Adrenal gland (tissue), 5 donors: ENCODE results near the gene MVB12B.

ENCODE experiments used
- POLR2A ChIP-seq, 2 donors: fragments of 450-650 bp; IDR thresholded peaks; one replicate each; pipeline ENCODE4 v1.6.1; 2017; ENCODE audit warnings: antibody characterized with exemption in 2 of 2, mild to moderate bottlenecking in 2 of 2, moderate library complexity in 1 of 2
- TF ChIP-seq, protein P1 (sequence below), 6 experiments: fragments of 450-650 bp in 4 of 6; fragments of 200-600 bp in 2 of 6; sonication (generic) in 1 of 6; IDR thresholded peaks; 1 replicate in 5 of 6; 2 replicates in 1 of 6; pipeline versions ENCODE4 v1.5.1 to v1.8.0; 2016 to 2021; ENCODE audit warnings: antibody characterized with exemption in 6 of 6, mild to moderate bottlenecking in 2 of 6, moderate library complexity in 1 of 6
- donor health status: DM: no; HTN: no; CAD: no.

DNA sequence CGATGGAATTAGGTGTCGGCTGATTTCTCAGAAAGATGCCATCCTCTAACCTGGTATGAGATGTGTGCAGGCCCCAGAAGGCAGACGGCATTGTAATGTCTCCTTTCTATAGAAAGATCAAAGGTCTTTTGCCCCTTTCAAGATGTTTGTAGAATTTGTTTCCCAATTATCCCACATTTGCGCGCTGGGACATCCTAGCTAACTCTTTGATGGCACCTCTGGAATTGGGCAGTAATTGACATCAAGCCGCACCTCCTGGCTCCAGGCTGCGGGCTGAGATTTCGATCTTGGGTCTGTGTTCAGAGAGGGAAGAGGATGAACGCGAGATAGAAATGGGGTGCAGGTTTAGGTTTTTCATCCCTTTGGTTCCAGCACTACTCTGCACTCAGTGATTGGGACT is 202.3 kb downstream of the MVB12B start:
- TF ChIP-seq, protein P1, sequence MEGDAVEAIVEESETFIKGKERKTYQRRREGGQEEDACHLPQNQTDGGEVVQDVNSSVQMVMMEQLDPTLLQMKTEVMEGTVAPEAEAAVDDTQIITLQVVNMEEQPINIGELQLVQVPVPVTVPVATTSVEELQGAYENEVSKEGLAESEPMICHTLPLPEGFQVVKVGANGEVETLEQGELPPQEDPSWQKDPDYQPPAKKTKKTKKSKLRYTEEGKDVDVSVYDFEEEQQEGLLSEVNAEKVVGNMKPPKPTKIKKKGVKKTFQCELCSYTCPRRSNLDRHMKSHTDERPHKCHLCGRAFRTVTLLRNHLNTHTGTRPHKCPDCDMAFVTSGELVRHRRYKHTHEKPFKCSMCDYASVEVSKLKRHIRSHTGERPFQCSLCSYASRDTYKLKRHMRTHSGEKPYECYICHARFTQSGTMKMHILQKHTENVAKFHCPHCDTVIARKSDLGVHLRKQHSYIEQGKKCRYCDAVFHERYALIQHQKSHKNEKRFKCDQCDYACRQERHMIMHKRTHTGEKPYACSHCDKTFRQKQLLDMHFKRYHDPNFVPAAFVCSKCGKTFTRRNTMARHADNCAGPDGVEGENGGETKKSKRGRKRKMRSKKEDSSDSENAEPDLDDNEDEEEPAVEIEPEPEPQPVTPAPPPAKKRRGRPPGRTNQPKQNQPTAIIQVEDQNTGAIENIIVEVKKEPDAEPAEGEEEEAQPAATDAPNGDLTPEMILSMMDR (IDR thresholded peaks at IDR 0.05), result no peak
- no peak for TF ChIP-seq POLR2A (IDR thresholded peaks at IDR 0.05)
